HG02973 (cell line): Measurements from ENCODE around the gene VCAN.
A peak's percentile ranks its signal among the peaks of the same experiment; 100 is the strongest.

Experiments used
- ATAC-seq: cut with Tn5 transposase; IDR thresholded peaks from one replicate; pipeline ENCODE4 v1.9.1; 2021; ENCODE audit warnings: moderate library complexity; ENCODE audit not compliant: unreplicated experiment

VCAN gene

DNA sequence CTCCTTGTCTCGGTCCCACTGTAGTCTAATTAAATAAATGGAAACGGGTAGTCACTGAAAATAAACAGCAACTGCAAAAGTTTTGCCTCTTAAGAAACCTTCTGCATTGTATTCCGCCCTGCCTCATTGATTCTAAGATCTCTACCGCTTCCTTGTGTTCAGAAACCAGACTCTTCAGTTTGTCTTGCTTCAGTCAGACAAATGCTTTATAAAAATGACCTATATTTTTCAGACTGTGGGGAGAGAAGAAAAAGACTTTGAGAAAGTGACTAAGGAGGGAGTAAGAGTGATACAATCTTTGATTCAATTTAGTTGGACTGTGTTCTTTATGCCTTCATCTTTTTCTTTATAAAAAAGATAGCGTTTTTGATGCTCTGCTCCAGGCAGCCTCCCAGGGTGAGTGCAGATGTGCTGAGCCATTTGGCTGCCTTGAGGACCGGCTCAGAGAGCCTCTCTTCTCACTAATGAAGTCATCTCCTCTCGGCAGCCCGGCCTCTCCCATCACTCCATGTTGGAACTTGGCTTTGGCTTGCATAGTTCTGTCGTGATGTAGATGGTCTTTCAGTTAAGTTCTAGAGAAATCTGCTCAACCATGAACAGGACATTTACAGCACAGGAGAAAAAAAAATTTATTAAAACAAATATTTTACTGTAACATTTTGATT is 4.0 kb upstream of the VCAN start:
- no peak for ATAC-seq

DNA sequence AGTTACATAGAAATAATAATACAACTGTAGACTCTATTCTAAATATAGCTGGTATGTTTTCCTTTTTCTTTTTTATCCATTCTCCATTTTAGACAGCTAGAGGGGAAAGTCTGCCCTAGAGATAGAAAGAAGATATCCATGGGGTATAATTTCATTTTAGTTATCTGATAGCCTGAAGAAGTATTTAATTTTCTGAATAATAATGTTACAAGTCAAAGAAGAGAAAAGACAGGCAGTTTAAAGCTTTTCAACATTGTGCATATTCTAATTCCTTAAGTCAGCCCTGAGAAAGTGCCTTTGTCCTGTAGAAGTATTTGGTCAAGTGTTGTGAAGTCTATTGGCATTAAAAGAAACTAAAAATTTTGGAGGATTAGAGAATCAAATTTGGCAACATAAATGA is 2.5 kb upstream of the VCAN start:
- ATAC-seq, result no peak

DNA sequence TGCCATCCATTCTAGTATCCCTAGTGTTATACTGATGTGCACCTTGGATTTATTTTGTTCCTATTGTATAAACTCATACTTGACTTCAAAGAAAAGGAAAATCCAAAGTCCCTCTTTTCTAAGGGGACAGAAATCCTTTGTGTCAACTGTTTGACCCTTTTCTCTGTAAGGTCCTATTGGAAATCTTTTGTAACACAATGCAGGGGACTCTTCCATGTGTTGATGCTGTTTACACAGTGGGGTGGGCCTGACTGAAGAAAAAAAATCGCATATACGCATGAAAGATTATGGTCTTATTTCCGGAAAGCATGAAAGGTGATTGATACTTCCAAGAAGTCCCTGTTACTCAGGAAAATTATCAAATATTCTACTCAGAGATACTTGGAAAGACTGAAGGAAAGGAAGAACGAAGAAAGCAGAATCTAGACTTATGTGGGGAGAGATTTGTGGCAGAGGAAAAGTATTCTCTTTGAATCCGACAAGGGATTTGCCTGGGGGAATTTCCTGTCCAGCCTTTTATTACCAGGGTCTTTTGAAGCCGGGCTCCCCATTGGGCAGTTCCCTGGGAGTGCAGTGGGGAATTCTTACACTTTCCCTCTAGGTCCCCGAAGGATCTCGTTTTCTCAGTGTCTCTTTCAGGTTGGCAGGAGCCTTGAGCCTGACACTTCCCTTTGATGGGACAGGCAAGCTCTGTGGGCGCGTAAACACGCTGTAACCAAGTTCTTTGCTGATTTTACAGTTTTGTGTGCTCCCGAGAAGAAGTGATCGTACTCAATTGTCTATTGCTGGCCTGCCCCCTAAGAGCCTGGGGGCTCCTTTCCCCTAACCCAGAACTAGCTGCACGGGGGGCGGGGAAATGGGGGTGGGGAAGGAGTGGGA is 779 bp upstream of the VCAN start:
- ATAC-seq, result no peak

DNA sequence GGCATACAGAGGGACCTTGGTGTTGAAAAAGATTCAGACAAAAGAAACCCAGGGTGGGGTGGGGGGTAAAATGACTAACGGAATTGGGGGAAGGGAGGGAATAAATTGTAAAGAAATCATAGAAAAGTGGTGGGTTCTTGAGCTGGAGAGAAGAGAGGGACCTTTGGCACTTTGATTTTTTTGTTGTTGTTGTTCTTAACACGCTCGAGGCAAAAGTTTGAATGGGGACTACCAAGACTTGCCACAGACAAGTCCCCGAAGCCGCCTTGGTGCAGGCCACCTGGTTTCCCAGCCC is 616 bp downstream of the VCAN start:
- ATAC-seq, result no peak

DNA sequence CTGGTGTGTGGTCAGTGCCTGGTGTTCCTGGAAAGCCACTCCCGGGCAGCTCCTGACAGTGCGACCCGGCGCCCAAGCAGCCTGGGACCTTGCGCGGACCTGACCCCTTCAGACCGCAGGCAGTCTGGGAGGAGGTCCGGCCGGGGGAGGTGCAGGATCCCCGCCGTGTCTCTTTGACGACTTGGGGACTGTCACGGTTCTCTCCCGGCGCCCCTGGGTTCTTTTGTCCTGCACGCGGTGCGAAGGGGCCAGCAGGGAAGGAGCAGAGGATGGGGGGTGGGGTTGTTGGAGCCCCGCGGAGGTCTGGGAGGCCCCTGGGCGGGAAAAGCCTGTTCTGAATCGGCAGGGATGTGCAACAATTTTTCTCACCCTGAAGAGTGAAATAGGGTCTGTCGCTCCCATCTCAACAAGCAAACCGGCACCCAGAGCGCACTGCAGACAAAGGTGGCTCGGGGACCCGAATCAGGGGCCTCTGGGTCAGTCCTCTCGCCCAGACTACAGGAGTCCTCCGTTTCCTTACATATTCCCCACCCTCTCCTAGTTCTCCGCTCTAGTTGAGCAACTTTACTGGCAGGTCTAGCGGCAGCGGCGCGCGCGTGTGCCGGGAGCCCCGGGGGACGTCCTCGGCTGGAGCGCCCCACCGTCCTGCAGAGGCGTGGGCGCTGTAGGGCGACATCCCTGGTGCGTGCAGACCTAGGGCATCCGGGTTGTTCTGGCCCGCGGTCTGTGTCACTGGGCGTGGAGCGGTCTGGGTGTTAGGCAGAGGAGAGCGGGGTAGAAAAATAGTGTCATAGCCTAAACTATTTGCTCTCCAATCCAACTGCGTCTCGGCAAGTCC is 1.2 kb downstream of the VCAN start:
- peak; percentile 39 for ATAC-seq

GRCh38 chr5:83473346-83474160 is 2.0 kb downstream of the VCAN start:
- peak; percentile 65 for ATAC-seq

- peak; percentile 45 for ATAC-seq
Observed at GRCh38 chr5:83474161-83474796, 2.7 kb downstream of the VCAN start.

DNA sequence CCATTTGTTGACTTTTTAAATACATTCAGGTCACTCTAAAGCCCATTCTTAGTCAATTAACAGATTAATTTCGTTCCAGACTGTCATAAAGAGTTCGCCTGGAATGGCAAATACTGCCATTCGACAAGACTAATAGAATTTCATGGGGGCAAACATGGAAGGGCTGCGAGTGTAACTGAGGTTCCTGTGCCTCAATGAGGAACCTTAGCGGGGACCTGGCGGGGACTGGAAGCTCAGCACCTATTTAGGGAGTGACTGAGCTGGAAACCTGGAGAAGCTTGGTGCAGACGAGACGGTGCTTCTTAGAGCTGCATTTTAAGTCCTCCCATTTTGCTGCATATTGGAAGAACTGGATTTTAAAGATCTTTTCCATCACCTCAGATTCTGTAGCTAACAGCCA is 3.4 kb downstream of the VCAN start:
- ATAC-seq, result no peak

DNA sequence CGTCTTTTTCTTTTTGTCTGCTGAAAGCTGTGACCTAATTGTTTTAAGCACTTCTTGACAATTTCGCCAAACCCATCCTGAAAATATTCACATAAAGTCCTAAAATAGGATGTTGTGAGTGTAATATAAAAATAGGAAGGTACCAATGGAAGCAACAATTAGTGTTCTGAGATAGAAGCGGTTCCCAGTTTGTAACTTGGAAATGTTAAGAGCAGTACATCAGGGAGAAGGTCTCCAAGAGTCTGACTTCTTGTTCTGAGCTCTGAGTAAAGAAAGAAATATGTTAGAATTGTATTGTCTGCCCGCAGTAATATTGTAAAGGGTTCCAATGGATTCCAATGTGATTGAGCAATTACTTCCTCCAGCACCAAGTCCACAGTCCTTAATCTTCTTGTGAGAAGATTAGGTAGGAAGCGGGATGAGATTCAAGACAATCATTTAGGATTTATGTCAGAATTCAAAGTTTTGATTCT is 3.9 kb downstream of the VCAN start:
- no peak for ATAC-seq

DNA sequence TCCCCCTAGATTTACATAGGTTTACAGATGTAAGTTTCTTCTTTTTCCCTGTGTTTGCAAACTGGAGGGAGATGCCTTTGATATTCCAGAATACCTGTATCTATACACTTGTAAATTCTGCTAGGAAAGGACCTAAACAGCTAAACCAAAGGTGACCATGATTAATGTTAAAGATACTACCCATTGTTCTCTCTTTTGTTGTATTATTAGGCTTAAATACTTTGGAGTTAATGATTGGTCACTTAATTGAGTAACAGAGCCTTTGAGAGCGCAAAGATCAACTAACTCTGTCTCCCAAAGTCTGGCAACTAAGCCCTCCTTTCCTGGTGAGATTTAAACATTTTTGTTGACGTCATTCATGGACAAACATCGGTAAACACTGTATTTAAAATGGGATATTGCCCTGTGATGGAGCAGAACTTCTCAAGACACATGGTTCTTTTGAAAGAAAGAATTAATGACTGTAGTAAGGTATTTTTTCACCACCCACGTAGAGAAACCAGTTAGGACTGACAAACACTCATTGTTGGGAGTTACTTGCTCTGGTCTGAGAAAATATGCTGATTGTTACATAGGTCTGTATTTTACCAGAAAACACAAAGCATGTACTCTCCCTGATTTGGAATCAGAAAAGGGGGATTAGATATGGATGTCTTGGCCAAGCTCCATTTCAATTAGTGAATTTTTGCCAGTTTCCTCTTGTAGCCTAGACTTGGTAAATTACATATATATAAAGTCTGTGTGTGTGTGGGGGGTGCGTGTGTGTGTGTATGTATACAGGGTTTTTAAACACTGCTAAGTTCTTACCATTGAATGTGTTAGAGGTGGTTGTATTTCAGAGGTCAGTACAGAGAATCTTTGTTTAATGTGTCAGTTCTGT is 4.6 kb downstream of the VCAN start:
- no peak for ATAC-seq

DNA sequence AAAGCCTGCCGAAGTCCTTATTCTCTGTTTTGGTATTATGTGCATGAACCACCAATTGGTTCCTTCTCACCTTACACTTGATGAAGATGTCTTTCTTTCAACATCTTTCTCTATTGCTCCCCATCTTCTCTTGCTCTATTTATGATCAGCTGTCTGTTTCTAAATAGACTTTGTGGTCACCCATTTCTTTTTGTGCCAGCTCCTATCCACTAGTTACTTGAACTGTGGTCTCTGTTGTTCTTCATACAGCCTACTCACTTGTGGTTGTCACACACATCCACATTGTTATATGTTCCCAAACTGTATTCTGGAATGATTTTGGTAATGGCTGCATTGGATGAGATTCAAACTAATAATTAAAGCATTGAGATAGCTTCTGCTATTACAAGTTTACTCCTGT is 11.4 kb downstream of the VCAN start:
- no peak for ATAC-seq

DNA sequence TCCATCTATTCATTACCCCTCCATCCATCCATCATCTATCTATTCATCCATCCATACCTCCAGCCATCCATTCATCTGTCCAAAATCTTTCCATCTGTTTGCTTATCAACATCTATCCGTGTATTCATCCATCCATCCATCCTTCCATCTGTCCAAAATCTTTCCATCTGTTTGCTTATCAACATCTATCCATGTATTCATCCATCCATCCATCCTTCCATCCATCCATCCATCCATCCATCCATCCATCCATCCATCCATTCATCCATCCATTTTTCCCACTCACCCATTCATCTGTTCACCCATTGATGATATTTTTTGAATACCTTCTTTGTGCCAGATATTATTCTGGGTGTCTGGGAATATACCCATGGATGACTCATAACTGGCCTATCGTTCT is 12.8 kb downstream of the VCAN start:
- ATAC-seq, result no peak

- no peak for ATAC-seq
Observed at GRCh38 chr5:83485842-83486241, 14.3 kb downstream of the VCAN start.

- ATAC-seq, result no peak
Observed at GRCh38 chr5:83487155-83487554, 15.6 kb downstream of the VCAN start.

GRCh38 chr5:83488271-83488670 is 16.7 kb downstream of the VCAN start:
- ATAC-seq, result no peak

DNA sequence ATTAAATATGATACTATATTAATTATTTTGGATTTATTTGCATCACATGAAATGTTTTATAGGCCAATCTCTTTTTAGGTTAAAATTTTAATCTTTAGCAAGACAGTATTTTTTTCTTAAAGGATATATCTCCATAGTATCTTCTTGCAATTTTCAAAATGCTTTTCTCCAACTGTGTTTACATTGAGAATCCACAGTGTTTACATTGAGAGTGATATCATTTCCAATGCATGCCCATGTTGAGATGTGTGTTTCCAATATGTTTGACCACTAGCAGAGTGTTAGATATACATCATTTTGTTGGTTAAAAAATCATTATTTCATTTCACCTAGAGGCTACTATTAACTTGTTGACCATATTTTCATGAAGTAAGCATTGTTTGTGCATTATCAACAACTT is 17.3 kb downstream of the VCAN start:
- ATAC-seq, result no peak

- no peak for ATAC-seq
Observed at GRCh38 chr5:83490203-83490602, 18.7 kb downstream of the VCAN start.

GRCh38 chr5:83492331-83492730 is 20.8 kb downstream of the VCAN start:
- no peak for ATAC-seq

GRCh38 chr5:83493644-83494043 is 22.1 kb downstream of the VCAN start:
- no peak for ATAC-seq
